ENCODE results near the gene CD2AP. TPM values are rescaled to one million over a fixed set of nuclear protein-coding genes. Genes with fewer than 3 reads are reported as not detected.

The CD2AP gene
- total RNA-seq, 1 experiment from 2014 or later, result 43.8 TPM

GRCh38 chr6:47598367-47598766, 120.8 kb downstream of the CD2AP start:
- no peaks in the 10 kb centered on the region for H3K4me1 ChIP-seq (ENCODE audit: control insufficient read depth in 1 of 2, insufficient read depth in 2 of 2, low read length in 2 of 2)
- H3K27ac ChIP-seq (ENCODE audit: low read depth, low read length), result no peak overlapping the region
- DNase-seq (ENCODE audit: low read depth, low spot score) (no peak), ATAC-seq (no peak)
- no TSS peak for BruUV-seq (replicated peaks)
- no peaks in the 10 kb centered on the region for H3K27me3 ChIP-seq (ENCODE audit: insufficient read depth, low read length)
- ChIA-PET RAD21 (ENCODE audit: low non-redundant PET in 1 of 2, low total read pairs in 2 of 2, uncharacterized antibody in 2 of 2, unreplicated experiment in 2 of 2) (no interaction called here), CTCF (no interaction called here), POLR2A (no interaction called here)
- H3K9ac ChIP-seq (ENCODE audit: low read length), result no peak overlapping the region
- H3K9me2 ChIP-seq (ENCODE audit: insufficient read depth), result no peaks in the 10 kb centered on the region
- intact Hi-C loops (cut with micrococcal nuclease), result no loop called here
- H2AFZ ChIP-seq (ENCODE audit: low read depth, low read length, poor library complexity, severe bottlenecking), result no peak overlapping the region
- no peak overlapping the region for H3K4me2 ChIP-seq (ENCODE audit: low read length)
- TF ChIP-seq, protein P1, sequence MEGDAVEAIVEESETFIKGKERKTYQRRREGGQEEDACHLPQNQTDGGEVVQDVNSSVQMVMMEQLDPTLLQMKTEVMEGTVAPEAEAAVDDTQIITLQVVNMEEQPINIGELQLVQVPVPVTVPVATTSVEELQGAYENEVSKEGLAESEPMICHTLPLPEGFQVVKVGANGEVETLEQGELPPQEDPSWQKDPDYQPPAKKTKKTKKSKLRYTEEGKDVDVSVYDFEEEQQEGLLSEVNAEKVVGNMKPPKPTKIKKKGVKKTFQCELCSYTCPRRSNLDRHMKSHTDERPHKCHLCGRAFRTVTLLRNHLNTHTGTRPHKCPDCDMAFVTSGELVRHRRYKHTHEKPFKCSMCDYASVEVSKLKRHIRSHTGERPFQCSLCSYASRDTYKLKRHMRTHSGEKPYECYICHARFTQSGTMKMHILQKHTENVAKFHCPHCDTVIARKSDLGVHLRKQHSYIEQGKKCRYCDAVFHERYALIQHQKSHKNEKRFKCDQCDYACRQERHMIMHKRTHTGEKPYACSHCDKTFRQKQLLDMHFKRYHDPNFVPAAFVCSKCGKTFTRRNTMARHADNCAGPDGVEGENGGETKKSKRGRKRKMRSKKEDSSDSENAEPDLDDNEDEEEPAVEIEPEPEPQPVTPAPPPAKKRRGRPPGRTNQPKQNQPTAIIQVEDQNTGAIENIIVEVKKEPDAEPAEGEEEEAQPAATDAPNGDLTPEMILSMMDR (IDR thresholded peaks at IDR 0.05 in 2 of 3, conservative IDR thresholded peaks at IDR 0.05 in 1 of 3; ENCODE audit: borderline replicate concordance in 1 of 3, insufficient read depth in 1 of 3, low read depth in 2 of 3, low read length in 2 of 3), result no peak
- TF ChIP-seq EGR1 (IDR thresholded peaks at IDR 0.05; ENCODE audit: low read depth), result no peak
- no peak for TF ChIP-seq POLR2A (IDR thresholded peaks at IDR 0.05; ENCODE audit: borderline replicate concordance, extremely low read depth, insufficient read depth, insufficient read length)
- peaks cover 10 to 15% of the 10 kb centered on the region in 2 experiments; a peak in 3 of 4 replicates for H3K36me3 ChIP-seq (ENCODE audit: control insufficient read depth in 1 of 2, insufficient read depth in 2 of 2, low read length in 2 of 2)
- no peak overlapping the region for H3K4me3 ChIP-seq (replicated peaks in 1 of 2; ENCODE audit: low read depth in 1 of 2, low read length in 2 of 2)
- peaks cover 7% of the 10 kb centered on the region; the same call in 1 of the 2 replicates for H4K20me1 ChIP-seq (ENCODE audit: insufficient read depth)
- H3K79me2 ChIP-seq (ENCODE audit: insufficient read depth, low read length), result peaks cover 7% of the 10 kb centered on the region; the same call in 1 of the 2 replicates
- H3K9me3 ChIP-seq (ENCODE audit: control insufficient read depth in 1 of 2, insufficient read depth in 1 of 2, low read depth in 1 of 2, low read length in 2 of 2), result no peaks in the 10 kb centered on the region

- Histone ChIP-seq H3K9ac (ENCODE audit: low read length) (no peak overlapping the region), H3K4me3 (replicated peaks in 1 of 2; ENCODE audit: low read depth in 1 of 2, low read length in 2 of 2) (no peak overlapping the region), H3K9me3 (ENCODE audit: control insufficient read depth in 1 of 2, insufficient read depth in 1 of 2, low read depth in 1 of 2, low read length in 2 of 2) (no peaks in the 10 kb centered on the region), H3K27ac (ENCODE audit: low read depth, low read length) (no peak overlapping the region), H3K27me3 (ENCODE audit: insufficient read depth, low read length) (no peaks in the 10 kb centered on the region), H2AFZ (ENCODE audit: low read depth, low read length, poor library complexity, severe bottlenecking) (no peak overlapping the region), H3K79me2 (ENCODE audit: insufficient read depth, low read length) (peaks cover 7% of the 10 kb centered on the region; the same call in 1 of the 2 replicates), H3K4me2 (ENCODE audit: low read length) (no peak overlapping the region), H3K4me1 (ENCODE audit: control insufficient read depth in 1 of 2, insufficient read depth in 2 of 2, low read length in 2 of 2) (no peaks in the 10 kb centered on the region), H3K9me2 (ENCODE audit: insufficient read depth) (no peaks in the 10 kb centered on the region), H3K36me3 (ENCODE audit: control insufficient read depth in 1 of 2, insufficient read depth in 2 of 2, low read length in 2 of 2) (peaks cover 10 to 15% of the 10 kb centered on the region in 2 experiments; a peak in 3 of 4 replicates), H4K20me1 (ENCODE audit: insufficient read depth) (peaks cover 7% of the 10 kb centered on the region; the same call in 1 of the 2 replicates)
- DNase-seq (ENCODE audit: low read depth, low spot score) (no peak), ATAC-seq (no peak)
- intact Hi-C loops (cut with micrococcal nuclease), result no loop called here
- RAD21 ChIA-PET (ENCODE audit: low non-redundant PET in 1 of 2, low total read pairs in 2 of 2, uncharacterized antibody in 2 of 2, unreplicated experiment in 2 of 2), result no interaction called here
- POLR2A ChIA-PET, result no interaction called here
- no TSS peak for BruUV-seq (replicated peaks)
- CTCF ChIA-PET, result no interaction called here
- TF ChIP-seq POLR2AphosphoS5 (IDR thresholded peaks at IDR 0.05; ENCODE audit: low read depth, low read length), result no peak
- TF ChIP-seq JUND (IDR thresholded peaks at IDR 0.05), result no peak
- no peak for TF ChIP-seq REST (IDR thresholded peaks at IDR 0.05; ENCODE audit: low read depth)
- TF ChIP-seq POLR2A (IDR thresholded peaks at IDR 0.05; ENCODE audit: borderline replicate concordance, extremely low read depth, insufficient read depth, insufficient read length), result no peak
- no peak for TF ChIP-seq YY1 (IDR thresholded peaks at IDR 0.05; ENCODE audit: extremely low read depth, insufficient replicate concordance, low read depth, low read length)
- no peak for TF ChIP-seq EGR1 (IDR thresholded peaks at IDR 0.05; ENCODE audit: low read depth)
- TF ChIP-seq EZH2 (IDR thresholded peaks at IDR 0.05), result no peak
- no peak for TF ChIP-seq CEBPB (IDR thresholded peaks at IDR 0.05; ENCODE audit: low read depth)
- no peak for TF ChIP-seq RAD21 (IDR thresholded peaks at IDR 0.05; ENCODE audit: low read depth)
- no peak for TF ChIP-seq EZH2phosphoT487 (IDR thresholded peaks at IDR 0.05; ENCODE audit: borderline replicate concordance)
- no peak for TF ChIP-seq ELF1 (IDR thresholded peaks at IDR 0.05; ENCODE audit: borderline replicate concordance, low read depth)
- TF ChIP-seq, protein P2, sequence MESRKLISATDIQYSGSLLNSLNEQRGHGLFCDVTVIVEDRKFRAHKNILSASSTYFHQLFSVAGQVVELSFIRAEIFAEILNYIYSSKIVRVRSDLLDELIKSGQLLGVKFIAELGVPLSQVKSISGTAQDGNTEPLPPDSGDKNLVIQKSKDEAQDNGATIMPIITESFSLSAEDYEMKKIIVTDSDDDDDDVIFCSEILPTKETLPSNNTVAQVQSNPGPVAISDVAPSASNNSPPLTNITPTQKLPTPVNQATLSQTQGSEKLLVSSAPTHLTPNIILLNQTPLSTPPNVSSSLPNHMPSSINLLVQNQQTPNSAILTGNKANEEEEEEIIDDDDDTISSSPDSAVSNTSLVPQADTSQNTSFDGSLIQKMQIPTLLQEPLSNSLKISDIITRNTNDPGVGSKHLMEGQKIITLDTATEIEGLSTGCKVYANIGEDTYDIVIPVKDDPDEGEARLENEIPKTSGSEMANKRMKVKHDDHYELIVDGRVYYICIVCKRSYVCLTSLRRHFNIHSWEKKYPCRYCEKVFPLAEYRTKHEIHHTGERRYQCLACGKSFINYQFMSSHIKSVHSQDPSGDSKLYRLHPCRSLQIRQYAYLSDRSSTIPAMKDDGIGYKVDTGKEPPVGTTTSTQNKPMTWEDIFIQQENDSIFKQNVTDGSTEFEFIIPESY (IDR thresholded peaks at IDR 0.05; ENCODE audit: extremely low read depth, insufficient replicate concordance, low read length), result no peak
Measured at GRCh38 chr6:47599512-47599911, 121.9 kb downstream of the CD2AP start.
